ENCODE measurements around the gene MTTP. TPM values are rescaled to one million over a fixed set of nuclear protein-coding genes. Genes with fewer than 3 reads are reported as not detected.
A peak's percentile ranks its signal among the peaks of the same experiment; 100 is the strongest.

MTTP gene
- total RNA-seq, 1 donor from 2014 or later, result under 0.01 TPM

DNA sequence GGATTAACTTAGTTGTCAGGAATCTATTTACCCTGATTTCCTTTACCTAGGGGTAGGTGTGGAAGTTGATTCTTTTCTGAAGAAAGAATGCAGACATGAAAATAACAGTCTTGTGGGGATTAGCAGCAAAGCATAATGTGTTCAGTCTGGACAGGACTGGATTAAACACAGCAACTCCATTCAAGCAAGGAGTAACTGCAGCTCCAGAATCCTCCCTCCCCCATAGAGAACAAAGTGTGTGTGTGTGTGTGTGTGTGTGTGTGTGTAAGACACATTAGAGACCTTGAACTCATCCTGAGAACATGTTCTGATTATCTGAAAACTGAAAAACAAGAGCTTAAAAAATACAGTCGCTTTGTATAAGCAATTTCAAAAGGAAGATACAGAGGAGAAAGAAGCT lies 73.7 kb downstream of the MTTP start:
- Histone ChIP-seq H3K27me3 (ENCODE audit: control insufficient read depth in 3 of 3, insufficient read depth in 3 of 3, low read length in 3 of 3) (no peaks in the 10 kb centered on the region), H3K27ac (ENCODE audit: low read depth, low read length) (peak overlapping the region; percentile 97), H3K36me3 (ENCODE audit: control insufficient read depth in 3 of 3, insufficient read depth in 3 of 3, low read length in 3 of 3) (peaks cover 12 to 33% (median 32%) of the 10 kb centered on the region in 3 donors), H3K9me3 (ENCODE audit: control insufficient read depth in 3 of 3, low read length in 3 of 3) (no peaks in the 10 kb centered on the region), H3K4me3 (ENCODE audit: low read length in 3 of 3) (peak overlapping the region; percentile 84 to 93 (median 90)), H3K4me1 (ENCODE audit: control insufficient read depth in 3 of 3, insufficient read depth in 3 of 3, low read length in 3 of 3) (peaks cover 2 to 26% (median 4%) of the 10 kb centered on the region in 3 donors), H3K9ac (ENCODE audit: low read depth in 1 of 3, low read length in 3 of 3) (peak overlapping the region; percentile 92 to 98 (median 97))

- Histone ChIP-seq H3K36me3 (ENCODE audit: control insufficient read depth in 3 of 3, insufficient read depth in 3 of 3, low read length in 3 of 3) (peaks cover 12 to 33% (median 32%) of the 10 kb centered on the region in 3 donors), H3K27ac (ENCODE audit: low read depth, low read length) (peak overlapping the region; percentile 97), H3K4me1 (ENCODE audit: control insufficient read depth in 3 of 3, insufficient read depth in 3 of 3, low read length in 3 of 3) (peaks cover 0 to 28% (median 3%) of the 10 kb centered on the region in 3 donors), H3K9ac (ENCODE audit: low read depth in 1 of 3, low read length in 3 of 3) (peak overlapping the region; percentile 92 to 98 (median 97)), H3K9me3 (ENCODE audit: control insufficient read depth in 3 of 3, low read length in 3 of 3) (no peaks in the 10 kb centered on the region), H3K27me3 (ENCODE audit: control insufficient read depth in 3 of 3, insufficient read depth in 3 of 3, low read length in 3 of 3) (no peaks in the 10 kb centered on the region), H3K4me3 (ENCODE audit: low read length in 3 of 3) (peak overlapping the region; percentile 84 to 93 (median 90))
These were observed 74.6 kb downstream of the MTTP start for GRCh38 chr4:99649208-99649607.

DNA sequence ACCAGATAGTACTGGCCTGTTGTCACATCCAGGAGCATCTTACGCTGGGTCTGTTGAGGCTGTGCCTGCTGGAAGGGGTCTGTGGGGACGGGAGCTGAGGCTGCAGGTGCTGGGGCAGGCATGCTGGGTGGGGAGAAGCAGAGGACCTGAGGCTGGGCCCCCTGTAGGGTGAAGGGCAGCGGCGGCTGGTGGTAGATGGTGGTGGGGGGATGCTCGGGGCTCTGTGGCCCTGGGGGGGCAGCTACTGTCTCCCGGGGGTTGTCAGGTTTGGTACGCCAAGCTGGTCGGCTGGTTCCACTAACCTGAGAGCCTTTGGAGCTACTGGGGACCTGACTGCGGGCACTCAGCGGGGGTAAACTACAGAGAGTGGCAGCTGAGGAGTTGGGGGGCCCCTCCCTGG lies 75.2 kb downstream of the MTTP start:
- peak overlapping the region; percentile 97 for H3K27ac ChIP-seq (ENCODE audit: low read depth, low read length)
- peak overlapping the region; percentile 92 to 98 (median 97) for H3K9ac ChIP-seq (ENCODE audit: low read depth in 1 of 3, low read length in 3 of 3)
- peaks cover 12 to 33% (median 32%) of the 10 kb centered on the region in 3 donors for H3K36me3 ChIP-seq (ENCODE audit: control insufficient read depth in 3 of 3, insufficient read depth in 3 of 3, low read length in 3 of 3)
- H3K4me3 ChIP-seq (ENCODE audit: low read length in 3 of 3), result peak overlapping the region; percentile 84 to 93 (median 90)
- H3K9me3 ChIP-seq (ENCODE audit: control insufficient read depth in 3 of 3, low read length in 3 of 3), result no peaks in the 10 kb centered on the region
- H3K27me3 ChIP-seq (ENCODE audit: control insufficient read depth in 3 of 3, insufficient read depth in 3 of 3, low read length in 3 of 3), result no peaks in the 10 kb centered on the region
- H3K4me1 ChIP-seq (ENCODE audit: control insufficient read depth in 3 of 3, insufficient read depth in 3 of 3, low read length in 3 of 3), result peaks cover 1 to 32% (median 3%) of the 10 kb centered on the region in 3 donors

GRCh38 chr4:99651016-99651769 lies 76.6 kb downstream of the MTTP start:
- Histone ChIP-seq H3K9ac (ENCODE audit: low read depth in 1 of 3, low read length in 3 of 3) (peak overlapping the region; percentile 92 to 98 (median 97)), H3K4me3 (ENCODE audit: low read length in 3 of 3) (peak overlapping the region; percentile 84 to 93 (median 90)), H3K4me1 (ENCODE audit: control insufficient read depth in 3 of 3, insufficient read depth in 3 of 3, low read length in 3 of 3) (peaks cover 13 to 37% (median 14%) of the 10 kb centered on the region in 3 donors), H3K36me3 (ENCODE audit: control insufficient read depth in 3 of 3, insufficient read depth in 3 of 3, low read length in 3 of 3) (peaks cover 12 to 33% (median 30%) of the 10 kb centered on the region in 3 donors), H3K9me3 (ENCODE audit: control insufficient read depth in 3 of 3, low read length in 3 of 3) (no peaks in the 10 kb centered on the region), H3K27ac (ENCODE audit: low read depth, low read length) (peak overlapping the region; percentile 97), H3K27me3 (ENCODE audit: control insufficient read depth in 3 of 3, insufficient read depth in 3 of 3, low read length in 3 of 3) (no peaks in the 10 kb centered on the region)

GRCh38 chr4:99651811-99652485 lies 77.3 kb downstream of the MTTP start:
- Histone ChIP-seq H3K4me1 (ENCODE audit: control insufficient read depth in 3 of 3, insufficient read depth in 3 of 3, low read length in 3 of 3) (peaks cover 13 to 38% (median 17%) of the 10 kb centered on the region in 3 donors), H3K9me3 (ENCODE audit: control insufficient read depth in 3 of 3, low read length in 3 of 3) (no peaks in the 10 kb centered on the region), H3K27me3 (ENCODE audit: control insufficient read depth in 3 of 3, insufficient read depth in 3 of 3, low read length in 3 of 3) (no peaks in the 10 kb centered on the region), H3K36me3 (ENCODE audit: control insufficient read depth in 3 of 3, insufficient read depth in 3 of 3, low read length in 3 of 3) (peaks cover 12 to 33% (median 27%) of the 10 kb centered on the region in 3 donors), H3K9ac (ENCODE audit: low read depth in 1 of 3, low read length in 3 of 3) (peak overlapping the region; percentile 92 to 98 (median 97)), H3K27ac (ENCODE audit: low read depth, low read length) (peak overlapping the region; percentile 97), H3K4me3 (ENCODE audit: low read length in 3 of 3) (peak overlapping the region; percentile 84 to 93 (median 90))

DNA sequence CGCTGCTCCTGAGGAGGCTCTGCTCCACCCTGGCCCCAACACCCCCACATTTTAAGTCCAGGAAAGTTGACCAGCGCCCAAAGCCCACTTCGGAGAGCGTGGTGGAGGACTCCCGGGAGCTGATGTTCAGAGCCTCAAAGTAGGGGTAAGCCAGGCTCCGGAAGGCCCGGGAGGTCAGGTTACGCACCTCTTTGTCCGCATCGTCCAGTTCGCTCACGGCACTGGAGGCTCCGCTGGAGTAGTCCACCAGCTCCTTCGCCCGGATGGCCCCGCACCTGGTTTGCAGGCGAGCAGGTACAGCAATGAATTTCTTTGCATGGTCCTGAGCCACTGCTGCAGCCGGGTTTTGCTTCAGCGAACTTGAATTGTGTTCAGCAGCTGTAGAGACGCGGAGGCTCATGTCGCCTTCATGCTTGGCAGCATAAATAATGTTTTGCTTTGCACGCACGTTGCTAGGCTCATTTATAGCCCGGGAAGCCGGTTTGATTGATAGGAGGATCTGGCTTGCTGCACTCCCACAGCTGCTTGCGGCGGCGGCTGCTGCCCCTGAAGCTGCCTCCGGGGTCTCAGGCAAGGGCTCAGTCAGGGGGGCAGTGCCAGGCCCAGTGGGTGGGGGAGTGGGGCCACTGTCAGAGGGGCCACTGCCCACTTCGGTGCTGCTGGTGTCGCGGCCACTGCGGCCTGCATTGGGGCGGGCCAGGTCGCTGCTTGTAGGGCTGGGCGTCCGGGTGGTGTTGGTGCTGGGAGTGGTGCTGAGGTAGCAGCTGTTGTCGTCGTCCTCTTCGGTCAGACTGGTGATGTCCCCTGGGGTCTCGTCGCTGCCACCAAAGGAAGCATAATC lies 78.2 kb downstream of the MTTP start:
- no peaks in the 10 kb centered on the region for H3K9me3 ChIP-seq (ENCODE audit: control insufficient read depth in 3 of 3, low read length in 3 of 3)
- H3K4me1 ChIP-seq (ENCODE audit: control insufficient read depth in 3 of 3, insufficient read depth in 3 of 3, low read length in 3 of 3), result peaks cover 16 to 43% (median 22%) of the 10 kb centered on the region in 3 donors
- H3K9ac ChIP-seq (ENCODE audit: low read depth in 1 of 3, low read length in 3 of 3), result peak overlapping the region; percentile 92 to 98 (median 97)
- H3K27ac ChIP-seq (ENCODE audit: low read depth, low read length), result peak overlapping the region; percentile 97
- H3K4me3 ChIP-seq (ENCODE audit: low read length in 3 of 3), result peak overlapping the region; percentile 84 to 93 (median 90)
- H3K27me3 ChIP-seq (ENCODE audit: control insufficient read depth in 3 of 3, insufficient read depth in 3 of 3, low read length in 3 of 3), result no peaks in the 10 kb centered on the region
- peaks cover 12 to 33% (median 27%) of the 10 kb centered on the region in 3 donors for H3K36me3 ChIP-seq (ENCODE audit: control insufficient read depth in 3 of 3, insufficient read depth in 3 of 3, low read length in 3 of 3)

- Histone ChIP-seq H3K4me1 (ENCODE audit: control insufficient read depth in 3 of 3, insufficient read depth in 3 of 3, low read length in 3 of 3) (peaks cover 16 to 50% (median 22%) of the 10 kb centered on the region in 3 donors), H3K27me3 (ENCODE audit: control insufficient read depth in 3 of 3, insufficient read depth in 3 of 3, low read length in 3 of 3) (no peaks in the 10 kb centered on the region), H3K9me3 (ENCODE audit: control insufficient read depth in 3 of 3, low read length in 3 of 3) (no peaks in the 10 kb centered on the region), H3K27ac (ENCODE audit: low read depth, low read length) (peak overlapping the region; percentile 97), H3K4me3 (ENCODE audit: low read length in 3 of 3) (peak overlapping the region; percentile 84 to 93 (median 90)), H3K36me3 (ENCODE audit: control insufficient read depth in 3 of 3, insufficient read depth in 3 of 3, low read length in 3 of 3) (peaks cover 9 to 33% (median 27%) of the 10 kb centered on the region in 3 donors), H3K9ac (ENCODE audit: low read depth in 1 of 3, low read length in 3 of 3) (peak overlapping the region; percentile 92 to 98 (median 97))
These were observed 79.3 kb downstream of the MTTP start for GRCh38 chr4:99653916-99654315.

- H3K36me3 ChIP-seq (ENCODE audit: control insufficient read depth in 3 of 3, insufficient read depth in 3 of 3, low read length in 3 of 3), result peaks cover 6 to 29% (median 23%) of the 10 kb centered on the region in 3 donors
- peak overlapping the region; percentile 84 to 93 (median 90) for H3K4me3 ChIP-seq (ENCODE audit: low read length in 3 of 3)
- H3K27me3 ChIP-seq (ENCODE audit: control insufficient read depth in 3 of 3, insufficient read depth in 3 of 3, low read length in 3 of 3), result no peaks in the 10 kb centered on the region
- no peaks in the 10 kb centered on the region for H3K9me3 ChIP-seq (ENCODE audit: control insufficient read depth in 3 of 3, low read length in 3 of 3)
- peak overlapping the region; percentile 97 for H3K27ac ChIP-seq (ENCODE audit: low read depth, low read length)
- peak overlapping the region; percentile 92 to 98 (median 97) for H3K9ac ChIP-seq (ENCODE audit: low read depth in 1 of 3, low read length in 3 of 3)
- peaks cover 16 to 53% (median 22%) of the 10 kb centered on the region in 3 donors for H3K4me1 ChIP-seq (ENCODE audit: control insufficient read depth in 3 of 3, insufficient read depth in 3 of 3, low read length in 3 of 3)
These were observed 79.7 kb downstream of the MTTP start for GRCh38 chr4:99654361-99654761.

DNA sequence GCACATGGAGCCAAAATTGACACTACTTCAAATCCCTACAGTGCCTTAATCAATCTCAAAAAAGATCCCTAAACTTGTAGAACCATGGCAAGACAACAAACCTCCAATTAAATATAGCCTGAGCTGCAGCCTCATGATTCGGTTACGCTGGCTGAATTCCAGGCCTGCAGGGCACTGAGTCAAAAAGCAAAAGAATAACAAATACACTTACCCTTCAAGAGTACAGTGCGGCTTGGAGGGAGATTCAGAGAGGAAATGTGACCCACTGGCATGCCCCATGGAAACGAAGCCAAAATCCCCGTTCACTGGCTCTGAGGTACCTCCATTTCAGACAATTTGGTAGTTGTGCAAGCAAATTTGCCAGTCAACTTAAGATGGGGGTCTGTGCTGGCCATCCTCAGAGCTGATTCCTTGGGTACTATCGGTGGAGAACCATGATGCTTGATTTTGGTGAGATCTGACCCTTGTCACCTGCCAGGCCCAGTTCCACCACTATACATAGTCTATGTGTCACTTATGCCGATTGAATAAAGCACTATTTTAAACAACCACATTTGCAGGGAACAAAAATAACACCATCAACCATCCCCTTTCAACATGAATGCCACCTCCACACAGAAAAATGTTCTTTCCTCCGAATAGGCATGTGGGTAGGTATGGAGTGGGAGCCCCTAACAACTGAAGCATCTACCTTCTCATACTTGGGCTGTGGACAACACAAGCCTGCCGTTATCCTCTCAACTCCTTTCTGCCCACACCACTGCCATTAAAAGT lies 80.9 kb downstream of the MTTP start:
- Histone ChIP-seq H3K4me1 (ENCODE audit: control insufficient read depth in 3 of 3, insufficient read depth in 3 of 3, low read length in 3 of 3) (peaks cover 16 to 46% (median 21%) of the 10 kb centered on the region in 3 donors), H3K27ac (ENCODE audit: low read depth, low read length) (peak overlapping the region; percentile 97), H3K36me3 (ENCODE audit: control insufficient read depth in 3 of 3, insufficient read depth in 3 of 3, low read length in 3 of 3) (peaks cover 3 to 18% (median 13%) of the 10 kb centered on the region in 3 donors), H3K9me3 (ENCODE audit: control insufficient read depth in 3 of 3, low read length in 3 of 3) (no peaks in the 10 kb centered on the region), H3K27me3 (ENCODE audit: control insufficient read depth in 3 of 3, insufficient read depth in 3 of 3, low read length in 3 of 3) (no peaks in the 10 kb centered on the region), H3K9ac (ENCODE audit: low read depth in 1 of 3, low read length in 3 of 3) (peak overlapping the region; percentile 92 to 98 (median 97)), H3K4me3 (ENCODE audit: low read length in 3 of 3) (peak overlapping the region; percentile 84 to 93 (median 90))
